H9 (cell line): Measurements from ENCODE around the gene HNMT. TPM values are rescaled to one million over a fixed set of nuclear protein-coding genes. Genes with fewer than 3 reads are reported as not detected.

Source experiments
- DNase-seq: peaks from one replicate; pipeline ENCODE4 v3.0.0-alpha.2; 2017
- H2AFZ ChIP-seq: one replicate; pipeline ENCODE4 v1.6.1; 2013; ENCODE audit warnings: mild to moderate bottlenecking, low read length, control low read depth, moderate library complexity
- H2AK5ac ChIP-seq: 2 replicates; pipeline ENCODE4 v1.6.1; 2013; ENCODE audit warnings: low read length, control low read depth, mixed read lengths; ENCODE audit not compliant: insufficient read length
- H2BK120ac ChIP-seq: one replicate; pipeline ENCODE4 v1.6.1; 2013; ENCODE audit warnings: low read depth, mild to moderate bottlenecking, low read length, control low read depth, inconsistent platforms; ENCODE audit not compliant: poor library complexity, severe bottlenecking
- H2BK12ac ChIP-seq: 2 replicates; pipeline ENCODE4 v1.6.1; 2013; ENCODE audit warnings: low read length, control low read depth, mixed read lengths, low read depth; ENCODE audit not compliant: insufficient read length
- H2BK15ac ChIP-seq: 2 replicates; pipeline ENCODE4 v1.6.1; 2013; ENCODE audit warnings: low read depth, low read length, control low read depth
- H2BK20ac ChIP-seq: one replicate; pipeline ENCODE4 v1.6.1; 2013; ENCODE audit warnings: low read depth, mild to moderate bottlenecking, low read length, control low read depth, inconsistent platforms; ENCODE audit not compliant: poor library complexity, severe bottlenecking
- H2BK5ac ChIP-seq: 2 replicates; pipeline ENCODE4 v1.6.1; 2013; ENCODE audit warnings: low read length, control low read depth, mixed read lengths; ENCODE audit not compliant: insufficient read length
- H3K14ac ChIP-seq: 2 replicates; pipeline ENCODE4 v1.6.1; 2013; ENCODE audit warnings: low read length, control low read depth; ENCODE audit not compliant: insufficient read depth
- H3K18ac ChIP-seq: 2 replicates; pipeline ENCODE4 v1.6.1; 2013; ENCODE audit warnings: low read depth, mild to moderate bottlenecking, mixed read lengths, low read length, control low read depth; ENCODE audit not compliant: insufficient read length
- H3K23ac ChIP-seq: 2 replicates; pipeline ENCODE4 v1.6.1; 2013; ENCODE audit warnings: low read length, control low read depth, mixed read lengths, low read depth; ENCODE audit not compliant: insufficient read length
- H3K23me2 ChIP-seq: 2 replicates; pipeline ENCODE4 v1.6.1; 2013; ENCODE audit warnings: low read depth, mild to moderate bottlenecking, mixed read lengths, low read length, control low read depth; ENCODE audit not compliant: insufficient read length, poor library complexity, severe bottlenecking
- H3K27ac ChIP-seq: 2 replicates; pipeline ENCODE4 v1.5.1; 2013; ENCODE audit warnings: low read length, control low read depth, mixed read lengths, low read depth; ENCODE audit not compliant: insufficient read length
- H3K27me3 ChIP-seq: 2 replicates; pipeline ENCODE4 v1.6.1; 2013; ENCODE audit warnings: low read length, control low read depth, inconsistent platforms; ENCODE audit not compliant: insufficient read depth
- H3K4ac ChIP-seq: 2 replicates; pipeline ENCODE4 v1.6.1; 2013; ENCODE audit warnings: low read depth, mild to moderate bottlenecking, control low read depth, inconsistent platforms, low read length, moderate library complexity
- H3K4me1 ChIP-seq: 2 replicates; pipeline ENCODE4 v1.6.1; 2013; ENCODE audit warnings: low read length, control low read depth, inconsistent platforms; ENCODE audit not compliant: insufficient read depth
- H3K4me2 ChIP-seq: 2 replicates; pipeline ENCODE4 v1.6.1; 2013; ENCODE audit warnings: low read length, control low read depth, mixed read lengths; ENCODE audit not compliant: insufficient read length, insufficient read depth
- H3K56ac ChIP-seq: 2 replicates; pipeline ENCODE4 v1.6.1; 2013; ENCODE audit warnings: low read depth, mild to moderate bottlenecking, mixed read lengths, low read length, control low read depth; ENCODE audit not compliant: insufficient read length
- H3K79me1 ChIP-seq: 2 replicates; pipeline ENCODE4 v1.6.1; 2013; ENCODE audit warnings: low read depth, mild to moderate bottlenecking, moderate library complexity, low read length, control low read depth, inconsistent platforms; ENCODE audit not compliant: insufficient read depth, poor library complexity, severe bottlenecking
- H3K79me2 ChIP-seq: 2 replicates; pipeline ENCODE4 v1.6.1; 2013; ENCODE audit warnings: low read length, control low read depth, inconsistent platforms; ENCODE audit not compliant: insufficient read depth
- H3K9ac ChIP-seq: 2 replicates; pipeline ENCODE4 v1.6.1; 2013; ENCODE audit warnings: low read length, control low read depth, mixed read lengths; ENCODE audit not compliant: insufficient read length; ENCODE audit errors: extremely low read depth
- H3K9me3 ChIP-seq: one replicate; pipeline ENCODE4 v1.6.1; 2013; ENCODE audit warnings: low read depth, low read length, inconsistent platforms; ENCODE audit not compliant: control insufficient read depth
- H3T11ph ChIP-seq: one replicate; pipeline ENCODE4 v1.6.1; 2013; ENCODE audit warnings: mild to moderate bottlenecking, low read length, control low read depth, inconsistent platforms
- H4K20me1 ChIP-seq: one replicate; pipeline ENCODE4 v1.6.1; 2013; ENCODE audit not compliant: control insufficient read depth, insufficient read length, insufficient read depth
- H4K5ac ChIP-seq: 2 replicates; pipeline ENCODE4 v1.6.1; 2013; ENCODE audit warnings: low read depth, mild to moderate bottlenecking, mixed read lengths, low read length, control low read depth; ENCODE audit not compliant: insufficient read length
- H4K8ac ChIP-seq: replicated peaks from 2 replicates; pipeline ENCODE4 v1.6.1; 2013; ENCODE audit warnings: low read length, control low read depth, mixed read lengths, low read depth; ENCODE audit not compliant: insufficient read length
- H4K91ac ChIP-seq: 2 replicates; pipeline ENCODE4 v1.6.1; 2013; ENCODE audit warnings: low read depth, mild to moderate bottlenecking, moderate library complexity, mixed read lengths, low read length, control low read depth; ENCODE audit not compliant: insufficient read length
- H3K27ac Mint-ChIP-seq, 3 experiments: 2 replicates in 2 of 3; 3 replicates in 1 of 3; pipeline ENCODE4 v1.8.0; 2020 to 2021; ENCODE audit warnings: mixed read lengths in 3 of 3, mild to moderate bottlenecking in 1 of 3, moderate library complexity in 1 of 3
- H3K27me3 Mint-ChIP-seq: 2 replicates; pipeline ENCODE4 v1.8.0; 2021; ENCODE audit warnings: low read depth, mild to moderate bottlenecking, moderate library complexity, mixed read lengths
- H3K36me3 Mint-ChIP-seq, 3 experiments: 2 replicates in 2 of 3; 3 replicates in 1 of 3; pipeline ENCODE4 v1.8.0; 2020 to 2021; ENCODE audit warnings: low read depth in 3 of 3, mixed read lengths in 3 of 3; ENCODE audit not compliant: insufficient read depth in 1 of 3
- H3K4me1 Mint-ChIP-seq, 2 experiments: 2 replicates each; pipeline ENCODE4 v1.8.0; 2020; ENCODE audit warnings: mixed read lengths in 2 of 2
- H3K4me3 Mint-ChIP-seq, 2 experiments: 2 replicates in 1 of 2; 3 replicates in 1 of 2; pipeline ENCODE4 v1.8.0; 2020 to 2021; ENCODE audit warnings: mild to moderate bottlenecking in 2 of 2, mixed read lengths in 2 of 2, moderate library complexity in 1 of 2
- H3K9me3 Mint-ChIP-seq, 2 experiments: 2 replicates in 1 of 2; 3 replicates in 1 of 2; pipeline ENCODE4 v1.8.0; 2020; ENCODE audit warnings: mild to moderate bottlenecking in 2 of 2, mixed read lengths in 2 of 2, moderate library complexity in 1 of 2
- CTCF ChIP-seq: fragments of 200-600 bp; sonication (generic); conservative IDR thresholded peaks from 3 replicates; pipeline ENCODE4 v1.8.0; 2021; ENCODE audit warnings: antibody characterized with exemption, mild to moderate bottlenecking
- WGBS: extraction: QIAGEN DNeasy Blood & Tissue Kit; methylation state at CpG from one replicate; pipeline ENCODE4 v1.1.7; 2013; ENCODE audit warnings: missing lambda C conversion rate, low lambda C conversion rate, mixed read lengths; ENCODE audit not compliant: insufficient read length; ENCODE audit errors: extremely low coverage; 5-methylcytosine and 5-hydroxymethylcytosine counted together
- total RNA-seq: library from RNA; stranded (reverse); gene quantifications from 2 replicates; pipeline ENCODE4 v1.2.1, GENCODE V29; 2021

Gene HNMT
- total RNA-seq, 1 experiment from 2014 or later = 1.3 TPM

GRCh38 chr2:138020432-138020831 lies 56.2 kb downstream of the HNMT start:
- no CpG with 5 or more reads among the region's 1 CpG for WGBS
- Histone ChIP-seq H4K91ac (no peak overlapping the region), H3K79me2 (no peaks in the 10 kb centered on the region), H2AK5ac (no peak overlapping the region), H2BK5ac (no peak overlapping the region), H2AFZ (no peak overlapping the region), H3K27me3 (no peaks in the 10 kb centered on the region), H2BK120ac (no peak overlapping the region), H3K4me2 (no peak overlapping the region), H3K18ac (no peak overlapping the region), H4K8ac (no peak overlapping the region), H4K20me1 (no peaks in the 10 kb centered on the region), H3K23ac (no peak overlapping the region), H4K5ac (no peak overlapping the region), H2BK20ac (no peak overlapping the region), H3K79me1 (no peaks in the 10 kb centered on the region), H3T11ph (no peak overlapping the region), H3K14ac (no peak overlapping the region), H3K4me1 (no peaks in the 10 kb centered on the region; the same call in 1 of the 2 replicates), H3K56ac (no peak overlapping the region), H2BK12ac (no peak overlapping the region), H3K27ac (no peak overlapping the region), H3K4ac (no peak overlapping the region), H3K9me3 (no peaks in the 10 kb centered on the region), H2BK15ac (no peak overlapping the region), H3K23me2 (no peaks in the 10 kb centered on the region), H3K9ac (no peak overlapping the region)
- Mint-ChIP-seq H3K27me3 (no peaks in the 10 kb centered on the region), H3K4me1 (peaks cover 5 to 8% of the 10 kb centered on the region in 2 experiments; a peak in 3 of 4 replicates), H3K4me3 (no peak overlapping the region), H3K36me3 (no peaks in the 10 kb centered on the region), H3K27ac (no peak overlapping the region), H3K9me3 (no peaks in the 10 kb centered on the region)
- no peak for DNase-seq
- TF ChIP-seq CTCF = no peak; the same call in 2 of the 3 replicates
